GM19351 (cell line): ENCODE measurements around the gene ZNF511.
"Not testable (repeated sequence)": the region's sequence is repeated elsewhere in the genome, so short reads cannot be mapped to it uniquely, and the experiment has no call there.

ENCODE experiments used
- ATAC-seq: cut with Tn5 transposase; IDR thresholded peaks from one replicate; pipeline ENCODE4 v1.9.1; 2021; ENCODE audit warnings: mild to moderate bottlenecking, moderate library complexity; ENCODE audit not compliant: unreplicated experiment

The ZNF511 gene

DNA sequence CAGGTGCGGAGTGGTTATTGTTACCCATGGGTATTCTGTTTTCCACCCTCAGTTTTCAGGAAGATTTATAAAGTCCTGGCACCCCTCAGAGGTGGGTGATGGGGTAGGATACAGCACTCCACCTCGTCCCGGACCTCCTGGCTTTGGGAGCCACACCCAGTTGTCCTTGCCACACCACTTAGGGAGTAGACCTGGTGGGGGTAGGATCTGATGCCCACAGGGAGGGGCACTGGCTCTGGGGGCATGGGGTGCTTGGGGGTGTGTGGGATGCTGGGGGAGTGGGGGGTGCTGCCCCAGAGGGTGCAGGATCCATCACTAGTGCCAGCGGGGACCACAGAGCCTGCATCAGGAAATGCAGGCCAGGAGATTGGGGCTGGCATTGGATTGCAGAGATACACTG is 4.5 kb downstream of the ZNF511 start:
- ATAC-seq: no peak

DNA sequence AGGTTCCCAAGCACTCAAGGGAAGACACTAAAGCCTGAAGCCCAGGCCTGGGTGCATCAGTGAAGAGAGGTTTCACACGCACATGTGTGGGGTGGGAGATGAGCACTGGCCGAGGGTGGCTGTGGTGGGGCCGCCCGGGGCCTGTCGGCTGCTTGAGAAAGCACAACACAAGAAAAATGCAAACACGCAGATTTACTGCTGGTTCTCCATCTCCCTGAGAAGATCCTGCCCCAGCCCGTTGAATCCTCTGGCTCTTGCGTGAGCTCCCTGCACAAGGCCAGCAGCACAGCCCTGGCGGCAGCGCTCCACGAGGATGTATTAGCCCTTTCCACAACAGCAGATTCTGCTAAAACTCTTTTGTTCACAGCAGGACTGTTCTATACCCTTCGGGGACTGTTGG is 6.2 kb downstream of the ZNF511 start:
- no peak for ATAC-seq

DNA sequence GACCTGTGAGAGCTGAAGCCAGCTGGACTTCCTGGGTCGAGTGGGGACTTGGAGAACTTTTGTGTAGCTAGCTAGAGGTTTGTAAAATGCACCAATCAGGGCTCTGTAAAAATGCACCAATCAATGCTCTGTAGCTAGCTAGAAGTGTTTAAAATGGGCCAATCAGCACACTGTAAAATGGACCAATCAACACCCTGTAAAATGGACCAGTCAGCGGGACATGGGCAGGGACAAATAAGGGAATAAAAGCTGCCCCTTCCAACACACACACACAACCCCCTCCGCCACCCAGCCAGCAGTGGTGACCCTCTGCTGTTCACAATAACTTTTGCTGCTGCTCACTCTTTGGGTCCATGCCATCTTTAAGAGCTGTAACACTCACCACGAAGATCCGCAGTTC is 7.1 kb downstream of the ZNF511 start:
- ATAC-seq: no peak

DNA sequence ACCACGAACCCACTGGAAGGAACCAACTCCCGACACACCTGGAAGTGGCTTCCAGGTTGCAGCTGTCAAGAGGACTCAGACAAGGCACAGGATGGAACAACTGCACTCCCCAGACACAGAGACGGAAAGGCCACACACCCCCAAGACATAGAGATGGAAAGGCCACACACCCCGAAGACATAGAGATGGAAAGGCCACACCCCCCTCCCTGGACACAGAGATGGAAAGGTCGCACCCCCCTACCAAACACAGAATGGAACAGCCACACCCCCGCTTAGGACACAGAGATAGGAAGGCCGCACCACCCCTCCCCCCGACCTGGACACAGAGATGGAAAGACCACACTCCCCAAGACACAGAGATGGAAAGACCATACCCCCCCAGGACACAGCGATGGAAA is 7.6 kb downstream of the ZNF511 start:
- ATAC-seq: no peak

DNA sequence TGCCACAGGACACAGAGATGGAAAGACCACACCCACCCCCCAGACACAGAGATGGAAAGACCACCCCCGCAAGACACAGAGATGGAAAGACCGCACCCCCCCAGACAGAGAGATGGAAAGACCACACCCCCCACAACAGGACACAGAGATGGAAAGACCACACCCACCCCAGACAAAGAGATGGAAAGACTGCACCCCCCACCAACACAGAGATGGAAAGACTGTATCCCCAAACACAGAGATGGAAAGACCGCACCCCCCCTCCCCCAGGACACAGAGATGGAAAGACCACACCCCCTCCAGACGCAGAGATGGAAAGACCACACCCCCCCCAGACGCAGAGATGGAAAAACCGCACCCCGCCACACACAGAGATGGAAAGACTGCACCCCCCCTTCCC is 8.0 kb downstream of the ZNF511 start:
- no peak for ATAC-seq

DNA sequence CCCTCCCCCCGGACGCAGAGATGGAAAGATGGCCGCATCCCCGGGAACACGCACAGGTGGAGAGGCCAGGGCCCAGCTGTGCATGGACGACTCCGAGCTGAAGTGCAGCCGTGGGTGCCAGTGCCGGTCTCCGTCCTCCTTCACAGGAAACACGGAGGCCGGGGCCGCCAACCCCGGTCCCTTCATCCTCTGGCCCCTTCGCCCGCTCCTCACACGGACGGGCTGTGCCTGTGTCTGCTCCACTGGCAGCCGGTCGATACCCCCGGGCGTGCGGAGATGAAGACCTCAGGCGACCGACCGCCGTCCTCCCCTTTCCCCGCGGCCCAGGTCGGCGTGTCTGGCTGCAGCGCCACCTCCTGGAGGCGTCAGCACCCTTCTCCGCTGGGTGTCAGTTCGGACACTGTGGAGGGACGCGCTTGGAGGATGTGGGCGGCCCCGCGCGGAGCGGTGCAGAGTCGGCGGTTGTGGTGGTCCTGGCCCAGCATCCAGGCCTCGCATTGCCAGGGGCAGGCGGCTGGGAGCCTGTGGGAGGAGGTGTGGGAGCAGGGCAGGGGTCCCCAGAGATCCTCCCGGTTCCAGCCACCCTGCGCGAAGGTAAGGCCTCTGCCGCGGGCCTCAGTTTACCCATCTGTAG is 9.9 kb downstream of the ZNF511 start:
- ATAC-seq: peak; percentile 86

DNA sequence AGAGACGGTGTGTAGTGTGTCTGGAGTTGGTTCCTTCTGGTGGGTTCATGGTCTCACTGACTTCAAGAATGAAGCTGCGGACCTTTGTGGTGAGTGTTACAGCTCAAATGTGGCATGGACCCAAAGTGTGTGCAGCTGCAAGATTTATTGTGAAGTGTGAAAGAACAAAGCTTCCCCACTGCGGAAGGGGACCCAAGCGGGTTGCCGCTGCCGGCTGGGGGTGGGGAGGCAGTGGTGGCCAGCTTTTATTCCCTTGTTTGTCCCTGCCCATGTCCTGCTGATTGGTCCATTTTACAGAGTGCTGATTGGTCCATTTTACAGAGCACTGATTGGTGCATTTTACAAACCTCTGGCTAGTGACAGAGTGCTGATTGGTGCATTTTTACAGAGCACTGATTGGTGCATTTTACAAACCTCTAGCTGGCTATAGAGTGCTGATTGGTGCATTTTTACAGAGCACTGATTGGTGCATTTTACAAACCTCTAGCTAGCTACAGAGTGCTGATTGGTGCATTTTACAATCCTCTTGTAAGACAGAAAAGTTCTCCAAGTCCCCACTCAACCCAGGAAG is 12.2 kb downstream of the ZNF511 start:
- ATAC-seq: not testable (repeated sequence)

DNA sequence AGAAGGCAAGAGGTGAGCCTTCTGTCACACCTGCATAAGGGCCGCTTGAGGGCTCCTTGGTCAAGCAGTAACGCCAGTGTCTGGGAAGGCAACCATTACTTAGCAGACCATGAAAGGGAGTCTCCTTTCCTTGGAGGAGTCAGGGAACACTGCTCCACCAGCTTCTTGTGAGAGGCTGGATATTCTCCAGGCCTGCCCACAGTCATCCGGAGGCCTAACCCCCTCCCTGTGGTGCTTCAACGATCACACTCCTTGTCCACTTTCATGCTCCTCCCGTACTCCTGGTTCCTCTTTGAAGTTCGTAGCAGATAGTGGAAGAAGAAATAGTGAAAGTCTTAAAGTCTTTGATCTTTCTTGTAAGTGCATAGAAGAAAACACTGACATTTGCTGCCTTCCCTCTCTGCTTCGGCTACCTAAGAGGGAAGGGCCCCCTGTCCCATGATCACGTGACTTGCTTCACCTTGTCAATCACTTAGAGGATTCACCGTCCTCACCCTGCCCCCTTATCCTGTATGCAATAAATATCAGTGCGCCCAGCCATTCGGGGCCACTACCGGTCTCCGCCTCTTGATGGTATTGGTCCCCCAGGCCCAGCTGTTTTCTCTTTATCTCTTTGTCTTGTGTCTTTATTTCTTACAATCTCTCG is 13.5 kb downstream of the ZNF511 start:
- not testable (repeated sequence) for ATAC-seq

DNA sequence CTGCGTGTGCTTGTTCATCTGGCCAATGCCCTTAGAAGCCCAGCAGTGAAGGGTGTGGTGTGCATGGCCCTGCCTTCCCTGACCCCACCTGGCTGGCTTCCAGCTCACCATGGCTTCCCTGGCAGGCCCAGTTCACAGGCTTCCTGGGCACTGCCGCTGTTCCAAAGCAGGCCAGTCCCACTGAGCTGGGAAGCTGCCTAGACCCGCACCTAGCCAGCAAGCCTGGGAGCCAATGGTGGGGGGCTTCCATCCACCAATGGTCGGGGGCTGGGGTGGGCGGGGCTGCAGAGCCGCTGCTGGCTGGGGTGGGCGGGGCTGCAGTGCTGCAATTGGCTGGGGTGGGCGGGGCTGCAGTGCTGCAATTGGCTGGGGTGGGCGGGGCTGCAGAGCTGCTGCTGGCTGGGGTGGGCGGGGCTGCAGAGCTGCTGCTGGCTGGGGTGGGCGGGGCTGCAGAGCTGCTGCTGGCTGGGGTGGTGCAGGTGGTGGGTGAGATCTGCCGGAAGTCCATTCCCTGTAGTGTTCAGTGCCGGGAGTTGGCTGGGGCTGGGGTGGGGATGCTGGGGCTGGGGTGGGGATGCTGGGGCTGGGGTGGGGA is 15.6 kb downstream of the ZNF511 start:
- ATAC-seq: peak; percentile 68

DNA sequence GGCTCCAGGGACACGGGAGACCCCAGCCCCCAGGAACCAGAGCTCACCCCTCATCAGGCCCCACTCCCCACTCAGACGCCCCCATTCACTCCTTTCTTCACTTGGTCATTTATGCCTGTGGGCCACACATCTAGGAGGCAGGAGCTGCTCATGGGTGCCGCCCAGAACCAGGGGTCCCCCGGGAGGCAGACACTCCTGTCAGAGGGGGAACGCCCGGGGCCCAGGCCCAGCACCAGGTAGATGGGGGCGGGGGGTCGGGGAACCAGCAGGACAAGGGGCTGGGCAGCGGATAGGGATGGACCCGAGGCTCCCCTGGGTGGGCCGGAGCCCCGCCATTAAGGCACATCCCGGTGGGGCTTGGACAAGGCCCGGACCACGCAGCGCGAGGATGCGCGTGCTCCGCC is 16.1 kb downstream of the ZNF511 start:
- no peak for ATAC-seq

DNA sequence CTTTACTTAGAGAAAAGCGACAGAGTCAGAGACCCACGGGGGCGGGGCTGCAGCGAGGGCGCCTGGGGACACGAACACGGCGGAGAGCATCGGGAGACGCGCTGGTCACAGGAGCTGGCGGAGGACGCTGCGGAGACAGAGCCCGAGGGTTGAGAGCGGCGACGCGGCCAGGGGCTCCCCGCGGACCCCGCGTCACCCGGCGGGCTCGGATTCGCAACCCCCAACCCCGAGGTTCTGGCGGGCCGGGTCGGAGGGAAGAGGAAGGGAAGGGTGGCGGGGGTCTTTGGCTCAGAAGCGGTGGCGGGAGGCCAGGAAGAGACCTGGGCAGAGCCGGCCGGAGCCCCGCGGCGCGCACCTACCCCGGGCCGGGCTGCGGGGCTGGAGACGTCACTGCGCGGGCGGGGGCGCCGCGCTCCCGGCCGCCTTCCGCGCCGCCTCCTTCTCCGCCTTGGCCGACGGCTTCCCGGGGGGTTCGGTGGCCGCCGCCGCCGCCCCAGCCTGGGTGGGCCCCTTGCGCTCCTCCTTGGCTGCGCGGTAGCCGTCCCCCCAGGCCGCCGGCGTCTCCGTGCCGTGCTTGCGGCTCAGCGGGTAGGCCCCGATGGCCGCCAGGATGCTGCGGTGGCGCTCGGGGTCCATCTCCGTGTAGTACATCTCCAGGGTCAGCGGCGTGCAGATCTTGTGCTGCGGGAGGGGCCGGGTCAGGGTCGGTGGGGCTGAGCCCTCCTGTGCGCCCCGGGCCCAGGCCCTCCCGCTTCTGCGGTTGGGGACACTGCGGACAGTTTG is 16.9 kb downstream of the ZNF511 start:
- ATAC-seq: no peak

DNA sequence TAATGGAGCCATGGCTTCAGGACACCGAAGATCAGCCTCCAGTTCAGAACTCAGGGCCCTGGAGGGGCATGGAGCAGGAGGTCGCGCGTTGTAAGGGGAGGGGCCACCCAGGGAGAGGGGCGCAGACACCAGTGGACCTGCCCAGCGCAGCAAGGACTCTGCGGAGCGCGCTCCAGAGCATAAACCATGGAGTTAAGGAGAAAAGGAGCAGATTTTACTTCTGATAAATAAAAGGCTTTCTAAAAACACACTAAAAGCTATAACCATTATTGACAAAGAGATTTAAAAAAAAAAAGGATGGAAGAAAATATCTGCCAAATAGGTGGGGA is 17.5 kb downstream of the ZNF511 start:
- ATAC-seq: no peak

DNA sequence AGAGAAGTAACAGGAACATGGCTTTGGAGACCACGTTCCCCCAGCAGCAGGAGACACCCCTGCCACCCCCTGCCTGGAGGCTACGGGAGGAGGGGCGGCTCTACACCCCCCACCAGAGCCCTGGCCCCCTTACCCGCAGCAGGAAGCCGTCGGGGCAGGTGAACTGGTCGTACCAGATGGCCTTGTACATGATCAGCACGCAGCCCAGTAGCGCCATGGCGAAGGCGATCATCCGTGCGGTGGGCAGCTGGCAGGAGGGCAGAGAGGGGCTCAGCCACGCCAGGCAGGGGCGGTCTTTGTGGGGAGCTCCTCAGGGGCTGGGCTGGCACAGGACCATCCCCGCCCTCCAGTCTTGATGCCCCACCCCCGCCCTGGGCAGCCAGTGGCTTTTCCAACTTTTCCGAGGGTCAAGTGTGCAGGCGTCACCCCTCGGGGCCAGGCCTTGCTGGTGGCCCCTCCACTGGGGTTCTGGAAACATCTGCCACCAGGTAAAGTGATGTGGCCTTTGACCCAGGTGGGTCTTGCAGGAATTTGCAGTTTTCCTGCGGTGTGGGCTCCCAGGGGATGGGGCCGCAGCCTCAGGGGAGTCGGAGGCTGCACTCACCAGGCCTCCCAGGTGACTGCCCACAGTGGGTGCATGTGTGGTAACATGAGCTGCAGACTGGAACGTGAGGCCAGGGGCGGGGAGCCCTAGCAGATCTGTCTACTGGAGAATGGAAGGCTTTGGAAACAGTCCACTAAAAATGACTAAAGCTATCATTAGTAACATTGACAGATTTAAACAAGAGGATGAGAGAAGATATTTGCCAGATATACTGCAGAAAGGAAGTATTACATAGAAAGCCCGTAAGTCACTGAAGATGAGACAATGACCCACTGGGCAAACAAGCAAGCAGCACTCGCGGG is 18.3 kb downstream of the ZNF511 start:
- no peak for ATAC-seq

DNA sequence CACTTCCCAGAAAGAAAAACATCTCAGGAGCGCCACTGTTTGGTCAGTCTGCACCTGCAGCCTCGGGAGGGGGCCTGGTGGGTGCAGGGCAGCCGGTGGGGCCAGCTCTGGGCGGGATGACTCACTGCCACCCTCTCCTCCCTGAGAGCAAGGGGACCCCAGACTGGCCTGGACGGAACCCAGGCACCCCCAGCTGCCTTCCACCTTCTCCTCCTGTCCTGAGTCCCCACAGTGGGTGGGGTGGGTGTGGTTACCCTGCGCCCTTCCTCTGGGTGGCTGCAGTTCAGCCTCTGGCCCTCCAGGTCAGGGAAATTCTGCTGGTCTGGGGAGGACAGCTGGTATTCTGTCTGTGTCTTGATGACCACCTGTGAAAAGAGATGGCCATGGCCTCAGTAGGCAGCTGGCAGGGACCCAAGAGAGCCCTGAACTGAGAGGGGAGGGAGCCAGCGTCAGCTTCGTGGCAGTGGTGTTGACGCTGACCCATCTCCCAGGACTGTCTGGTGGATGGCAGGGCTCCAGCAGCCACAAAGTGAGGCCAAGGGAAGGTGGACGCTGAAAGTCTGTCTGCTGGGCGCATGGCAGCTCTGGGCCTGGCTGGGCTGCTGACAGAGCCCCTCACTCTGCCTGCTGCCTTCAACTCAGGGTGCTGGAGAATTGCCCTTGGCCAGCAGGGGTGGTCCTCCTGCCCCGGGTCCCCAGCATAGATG is 19.1 kb downstream of the ZNF511 start:
- no peak for ATAC-seq

DNA sequence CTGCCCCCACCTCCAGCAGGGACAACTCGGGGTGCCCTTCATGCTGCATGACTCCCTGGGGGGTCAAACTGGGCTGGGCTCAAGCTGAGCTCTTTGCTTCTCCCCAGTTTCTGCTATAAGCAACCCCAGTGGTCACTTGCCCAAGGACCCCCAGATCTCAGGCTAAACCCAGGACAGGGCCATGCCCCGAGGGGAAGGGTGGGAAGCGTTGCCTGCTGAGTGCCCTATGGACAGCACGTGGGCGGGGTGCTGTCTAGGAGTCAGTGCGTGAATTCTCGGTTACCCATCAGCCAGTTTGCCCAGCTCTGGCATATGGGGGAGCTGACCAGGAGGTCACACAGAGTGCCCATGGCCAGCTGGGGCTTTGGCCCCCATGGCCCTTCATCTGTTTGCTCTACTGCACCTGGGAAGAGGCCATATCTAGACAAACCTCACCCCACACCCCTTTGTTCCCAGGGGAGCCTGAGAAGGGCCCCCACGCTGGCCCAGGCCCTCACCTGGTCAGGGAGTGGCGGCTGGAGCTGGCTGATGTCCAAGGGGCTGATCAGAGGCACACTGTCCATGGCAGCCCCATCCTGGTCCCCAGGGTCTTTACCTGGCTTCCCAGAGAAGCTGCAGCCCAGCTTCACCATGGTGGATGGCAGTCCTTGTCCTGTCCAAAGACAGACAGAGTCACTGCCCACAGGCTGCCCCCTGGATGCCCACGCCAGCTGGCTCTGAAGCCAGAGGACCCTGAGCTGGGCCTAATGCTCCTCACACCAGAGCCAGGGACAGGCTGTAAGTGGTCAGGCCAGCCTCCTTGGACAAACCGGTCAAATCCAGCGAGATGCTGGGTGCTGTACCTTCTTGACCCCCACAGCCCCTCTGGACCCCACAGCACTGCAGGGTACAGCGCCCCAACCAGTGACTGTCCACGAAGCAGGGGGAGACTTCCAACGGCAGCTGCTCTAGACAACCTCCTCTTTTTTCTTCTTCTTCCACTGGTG is 19.9 kb downstream of the ZNF511 start:
- ATAC-seq: no peak

DNA sequence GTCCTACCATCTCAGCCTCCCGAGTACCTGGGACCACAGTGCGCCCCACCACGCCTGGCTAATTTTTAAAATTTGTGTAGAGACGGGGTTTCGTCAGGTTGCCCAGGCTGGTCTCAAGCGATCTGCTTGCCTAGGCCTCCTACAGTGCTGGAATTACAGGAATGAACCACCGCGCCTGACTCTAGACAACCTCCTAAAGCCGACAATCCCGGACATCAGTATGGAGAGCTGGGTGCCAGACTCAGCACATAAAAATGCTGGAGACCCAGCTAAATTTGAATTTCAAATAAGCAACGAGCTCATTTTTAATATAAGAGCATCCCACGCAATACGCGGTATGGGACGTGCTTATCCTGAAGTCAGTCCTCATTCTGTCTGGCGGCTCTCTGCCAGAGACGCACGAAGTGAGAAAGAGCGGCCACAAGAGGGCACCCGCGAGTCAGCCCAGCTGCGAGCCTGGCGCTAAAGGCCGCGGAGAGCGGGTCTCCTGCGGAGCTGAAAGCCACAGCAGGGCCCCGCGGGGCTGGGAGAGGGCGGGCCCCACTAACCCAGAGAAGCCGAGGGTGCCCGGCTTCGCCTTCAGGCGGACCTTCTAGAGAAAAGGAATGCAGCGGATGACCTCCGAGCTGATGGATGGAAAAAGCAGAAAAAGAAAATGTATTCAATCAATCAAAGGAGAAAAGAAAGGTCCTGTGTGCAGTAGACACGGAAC is 20.9 kb downstream of the ZNF511 start:
- ATAC-seq: peak; percentile 88

DNA sequence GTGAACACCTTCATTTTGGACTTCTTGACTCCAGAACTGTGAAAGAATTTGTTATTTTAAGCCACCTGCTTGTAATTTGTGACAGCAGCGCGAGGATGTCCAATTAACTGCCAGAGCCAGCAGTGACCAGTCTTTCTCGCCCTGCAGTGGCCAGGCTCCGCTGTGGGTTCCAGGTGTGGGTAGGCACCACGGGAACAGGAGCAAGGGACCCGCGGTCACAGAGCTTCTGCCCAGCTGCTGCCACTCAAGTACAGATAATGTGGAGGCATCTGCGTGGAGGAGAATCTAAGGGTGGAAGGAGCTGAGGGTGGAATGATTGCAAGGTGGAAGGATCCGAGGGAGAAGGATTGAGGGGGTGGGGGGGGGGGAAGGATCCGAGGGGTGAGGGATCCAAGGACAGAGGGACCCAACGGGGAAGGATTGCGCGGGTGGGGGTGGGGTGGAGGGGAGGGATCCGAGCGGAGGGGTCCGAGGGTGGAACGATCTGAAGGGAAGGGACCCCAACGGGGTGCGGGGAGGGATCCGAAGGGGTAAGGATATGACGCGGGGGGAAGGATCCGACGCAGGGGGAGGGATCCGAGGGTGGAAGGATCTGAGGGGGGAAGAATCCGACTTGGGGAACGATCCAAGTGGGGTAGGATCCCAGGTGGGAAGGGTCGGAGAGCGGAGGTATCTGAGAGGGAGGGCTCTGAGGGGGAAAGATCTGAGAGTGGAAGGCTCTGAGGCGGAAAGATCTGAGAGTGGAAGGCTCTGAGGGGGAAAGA is 24.4 kb downstream of the ZNF511 start:
- ATAC-seq: no peak
